Kidney (tissue), 11 donors: ENCODE data around the gene TYW1B. TPM values are rescaled to one million over a fixed set of nuclear protein-coding genes. Genes with fewer than 3 reads are reported as not detected.
A peak's percentile ranks its signal among the peaks of the same experiment; 100 is the strongest.
"Not testable (repeated sequence)": the region's sequence is repeated elsewhere in the genome, so short reads cannot be mapped to it uniquely, and the experiment has no call there.

Source experiments
- DNase-seq, 5 donors: peaks; one replicate each; pipeline ENCODE4 v3.0.0-alpha.2; 2013 to 2020
- FAIRE-seq: peaks from 2 replicates; lab custom pipeline; 2012; peaks lifted over from hg19 to GRCh38; lab: Jason Lieb, UNC
- H3K27ac ChIP-seq, 2 donors: one replicate each; pipeline ENCODE4 v1.7.0; 2013; ENCODE audit warnings: low read depth in 2 of 2, low read length in 2 of 2, inconsistent platforms in 1 of 2
- H3K27me3 ChIP-seq: one replicate; pipeline ENCODE4 v1.7.1; 2013; ENCODE audit warnings: low read length, inconsistent platforms; ENCODE audit not compliant: control insufficient read depth, insufficient read depth
- H3K36me3 ChIP-seq, 3 donors: one replicate each; pipeline versions ENCODE4 v1.7.0 to v1.7.1; 2013; ENCODE audit warnings: low read length in 3 of 3, control low read depth in 1 of 3, inconsistent platforms in 1 of 3; ENCODE audit not compliant: insufficient read depth in 3 of 3, control insufficient read depth in 2 of 3
- H3K4me1 ChIP-seq, 3 donors: one replicate each; pipeline versions ENCODE4 v1.7.0 to v1.7.1; 2013; ENCODE audit warnings: low read length in 3 of 3, inconsistent platforms in 1 of 3, low read depth in 1 of 3; ENCODE audit not compliant: control insufficient read depth in 2 of 3, insufficient read depth in 2 of 3
- H3K4me3 ChIP-seq, 3 donors: one replicate each; pipeline versions ENCODE4 v1.7.0 to v1.8.1; 2013; ENCODE audit warnings: low read length in 3 of 3, control low read depth in 1 of 3, inconsistent platforms in 1 of 3
- H3K9ac ChIP-seq, 3 donors: one replicate each; pipeline versions ENCODE4 v1.7.0 to v1.7.1; 2013; ENCODE audit warnings: low read length in 3 of 3, control low read depth in 1 of 3, inconsistent platforms in 1 of 3
- H3K9me3 ChIP-seq, 3 donors: one replicate each; pipeline versions ENCODE4 v1.7.0 to v1.7.1; 2013; ENCODE audit warnings: low read length in 3 of 3, control low read depth in 1 of 3, inconsistent platforms in 1 of 3; ENCODE audit not compliant: control insufficient read depth in 2 of 3, insufficient read depth in 1 of 3
- intact Hi-C: fragments of 100-400 bp; cut with DNase I; formaldehyde crosslinking; loops from one replicate; pipeline ENCODE4 v1.11.1; 2022
- polyA plus RNA-seq: library from polyadenylated mRNA; stranded (reverse); fragments of 350-450 nt; fragmentation: Illumina TruSeq; extraction: RNeasy Lipid Tissue Mini Kit (QIAGEN cat#74804); gene quantifications from one replicate; pipeline ENCODE4 v1.2.3, GENCODE V29; 2014; ENCODE audit warnings: low read depth, low replicate concordance; ENCODE audit not compliant: insufficient read depth
- total RNA-seq: library from RNA; stranded (reverse); fragmentation: NEBNext Ultra II Directional; extraction: Animal tissue kit (Norgen Biotek cat#: 25700); gene quantifications from one replicate; pipeline ENCODE4 v1.2.1, GENCODE V29; 2021
- donor health status: control.
- donor health status: control.
- donor health status: DM: yes; HTN: yes; CAD: no.
- donor health status: Normal renal cell carcinoma (clear cell type).

Gene TYW1B
- total and polyA plus RNA-seq, 2 donors from 2014 or later = 2.9 to 3.2 TPM

DNA sequence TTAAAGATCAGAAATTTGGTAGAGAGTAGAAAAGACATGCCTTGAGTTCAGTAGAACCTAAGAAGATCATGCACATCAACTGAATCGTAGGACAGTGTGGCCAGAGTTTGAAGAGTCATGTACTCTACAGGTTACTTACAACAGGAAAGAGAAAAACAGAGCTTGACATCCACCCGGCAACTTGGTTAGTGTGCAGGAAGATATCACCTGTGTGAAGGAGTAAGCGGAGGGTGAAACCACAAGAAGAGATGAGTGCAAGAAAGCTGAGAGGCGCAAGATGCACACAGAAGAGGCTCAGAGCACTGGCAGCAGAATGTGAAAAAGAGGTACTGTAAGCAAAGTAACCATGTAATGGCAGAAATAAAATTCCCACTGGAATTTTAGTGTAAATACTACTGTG is 179.4 kb downstream of the TYW1B start:
- intact Hi-C loops, DNase-seq, H3K9me3 ChIP-seq, H3K27ac ChIP-seq, H3K36me3 ChIP-seq, H3K4me3 ChIP-seq, FAIRE-seq, H3K9ac ChIP-seq, H3K27me3 ChIP-seq, H3K4me1 ChIP-seq: not testable (repeated sequence)

DNA sequence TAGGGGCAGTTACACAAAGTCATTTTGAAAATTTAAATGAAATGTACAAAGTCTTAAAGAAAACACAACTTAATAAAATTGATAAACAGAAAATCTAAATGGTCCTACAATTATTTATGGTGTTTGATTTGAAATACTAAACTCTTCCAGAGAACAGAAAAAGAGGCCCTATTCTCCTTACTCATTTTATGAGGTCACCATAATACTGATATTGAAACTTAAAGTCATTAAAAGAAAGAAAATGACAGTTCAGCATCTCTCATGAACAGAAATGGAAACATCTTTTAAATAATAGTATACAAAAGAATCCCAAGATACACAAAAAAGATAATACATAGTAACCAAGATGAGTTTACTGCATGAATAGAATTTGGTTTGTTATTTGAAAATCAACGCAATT is 184.3 kb downstream of the TYW1B start:
- H3K27me3 ChIP-seq, H3K27ac ChIP-seq, H3K9ac ChIP-seq, H3K4me3 ChIP-seq, H3K4me1 ChIP-seq, intact Hi-C loops, H3K36me3 ChIP-seq, H3K9me3 ChIP-seq, DNase-seq: not testable (repeated sequence)
- peak; percentile 35 for FAIRE-seq

DNA sequence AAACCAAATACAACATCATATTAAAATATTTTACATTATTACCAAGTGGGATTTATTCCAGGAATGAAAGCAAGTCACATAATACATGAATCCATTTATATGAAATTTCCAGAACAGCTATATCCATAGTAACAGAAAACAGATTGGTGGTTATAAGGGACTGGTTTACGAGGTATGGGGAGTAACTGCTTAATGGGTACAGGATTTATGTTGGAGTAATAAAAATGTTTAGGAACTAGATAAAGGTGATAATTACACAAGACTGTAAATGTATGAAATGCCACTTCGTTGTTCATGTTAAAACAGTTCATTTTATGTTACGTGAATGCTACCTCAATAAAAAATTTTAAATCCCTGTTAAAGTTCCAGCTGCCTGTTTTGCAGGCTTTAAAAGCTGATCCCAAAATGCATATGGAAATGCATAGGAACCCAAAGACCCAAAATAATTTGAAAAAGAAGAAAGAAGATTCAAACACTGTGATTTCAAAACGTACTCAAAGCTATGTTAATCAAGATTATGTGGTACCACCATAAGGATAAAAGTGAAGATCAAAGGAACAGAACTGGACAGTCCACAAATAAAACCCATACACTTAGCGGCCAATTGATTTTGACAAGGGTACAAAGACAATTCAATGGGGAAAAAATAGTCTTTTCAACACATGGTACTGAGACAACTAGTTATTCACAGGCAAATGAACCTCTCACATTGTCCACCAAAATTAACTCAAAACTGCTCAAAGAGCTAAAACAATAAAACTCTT is 186.3 kb downstream of the TYW1B start:
- H3K9ac ChIP-seq, DNase-seq, H3K9me3 ChIP-seq, H3K36me3 ChIP-seq, H3K4me3 ChIP-seq, FAIRE-seq, H3K27ac ChIP-seq, intact Hi-C loops, H3K27me3 ChIP-seq, H3K4me1 ChIP-seq: not testable (repeated sequence)

DNA sequence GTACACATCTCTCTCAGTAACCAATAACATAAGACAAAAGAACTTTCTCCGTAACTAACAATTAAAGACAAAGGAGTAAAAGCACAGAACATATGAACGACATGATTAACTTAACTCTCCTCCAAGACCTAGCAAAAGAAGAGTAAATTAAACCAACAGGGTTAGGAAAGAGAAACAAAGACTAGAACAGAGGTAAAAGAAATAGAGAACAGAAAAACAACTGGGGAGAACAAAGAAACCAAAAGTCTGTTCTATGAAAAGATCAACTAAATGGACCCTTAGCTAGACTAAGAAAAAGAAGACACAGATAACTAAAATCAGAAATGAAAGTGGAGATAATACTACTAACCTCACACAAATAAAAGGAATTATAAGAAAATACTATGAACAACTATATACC is 187.3 kb downstream of the TYW1B start:
- H3K9me3 ChIP-seq, H3K27me3 ChIP-seq, H3K4me1 ChIP-seq, H3K36me3 ChIP-seq, H3K9ac ChIP-seq, DNase-seq, H3K27ac ChIP-seq, H3K4me3 ChIP-seq, intact Hi-C loops: not testable (repeated sequence)
- peak; percentile 38 for FAIRE-seq

DNA sequence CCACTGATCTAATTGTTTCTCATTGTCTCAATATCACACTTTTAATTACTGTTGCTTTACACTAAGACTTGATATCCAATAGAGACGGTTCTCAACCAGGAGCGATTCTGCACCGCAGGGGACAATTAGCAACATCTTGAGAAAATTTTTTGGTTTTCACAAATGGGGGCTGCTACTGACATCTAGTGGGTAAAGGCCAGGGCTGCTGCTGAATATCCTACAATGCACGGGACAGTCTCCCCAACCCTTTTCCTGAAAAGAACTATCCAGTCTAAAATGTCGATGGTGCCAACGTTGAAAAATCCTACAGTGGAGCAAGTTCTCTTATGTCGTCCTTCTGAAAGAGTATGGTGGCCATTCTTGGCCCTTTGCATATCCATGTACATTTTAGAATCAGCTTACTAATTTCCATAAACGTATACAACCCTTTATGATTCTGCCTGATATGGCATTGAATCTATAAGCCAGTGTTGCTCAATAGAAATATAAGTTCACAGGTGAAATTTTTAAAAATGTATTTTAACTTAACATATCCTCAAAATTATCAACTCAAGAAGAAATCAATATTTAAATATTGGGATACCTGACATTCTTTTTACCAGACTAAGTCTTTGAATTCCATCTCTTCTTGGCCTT is 192.6 kb downstream of the TYW1B start:
- FAIRE-seq, H3K27me3 ChIP-seq, H3K27ac ChIP-seq, H3K9ac ChIP-seq, H3K4me3 ChIP-seq, intact Hi-C loops, H3K9me3 ChIP-seq, H3K4me1 ChIP-seq, DNase-seq, H3K36me3 ChIP-seq: not testable (repeated sequence)

DNA sequence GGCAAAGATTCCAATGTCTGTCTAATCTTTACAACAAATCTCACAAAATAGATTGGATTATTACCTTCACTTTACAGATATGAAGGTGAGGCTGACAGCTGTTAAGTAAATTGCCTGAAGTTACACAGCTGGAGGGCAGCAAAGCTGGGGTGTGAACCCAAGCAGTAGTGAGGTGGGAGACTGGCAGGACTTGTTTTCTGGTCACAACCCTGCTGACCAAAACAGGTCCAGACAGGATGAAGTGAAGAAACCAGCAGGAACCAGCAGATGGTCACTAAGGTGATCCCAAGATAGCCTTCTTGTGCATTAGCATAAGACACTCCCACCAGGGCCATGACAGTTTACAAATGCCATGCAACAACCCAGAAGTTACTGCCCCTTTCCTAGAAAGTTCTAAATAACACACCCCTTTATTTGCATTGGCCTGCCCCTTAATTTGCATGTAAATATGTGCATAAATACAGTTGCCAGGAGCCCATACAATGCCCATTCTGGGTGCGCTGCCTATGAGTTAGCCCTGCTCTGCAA is 195.2 kb downstream of the TYW1B start:
- H3K36me3 ChIP-seq, H3K9ac ChIP-seq, H3K4me1 ChIP-seq, H3K27ac ChIP-seq, H3K9me3 ChIP-seq, DNase-seq, FAIRE-seq, H3K27me3 ChIP-seq, H3K4me3 ChIP-seq, intact Hi-C loops: not testable (repeated sequence)

DNA sequence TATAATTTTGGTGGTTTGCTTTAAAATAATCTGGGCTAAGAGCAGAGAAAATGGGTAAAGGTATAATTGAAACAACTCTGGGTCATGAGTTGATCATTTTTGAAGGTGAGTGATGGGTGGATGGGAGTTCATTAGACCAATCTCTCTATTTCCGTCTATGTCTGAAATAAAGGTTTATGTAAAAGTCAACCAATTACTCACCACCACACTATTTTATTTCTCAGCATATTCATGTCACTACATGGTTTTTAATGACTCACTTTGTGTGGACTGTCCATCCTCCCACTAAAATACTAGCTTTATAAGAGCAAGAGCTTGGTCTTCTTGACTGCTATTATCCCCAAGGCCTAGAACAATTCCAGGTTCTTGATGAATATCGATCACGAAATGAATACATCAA is 199.6 kb downstream of the TYW1B start:
- H3K27ac ChIP-seq, H3K9me3 ChIP-seq, H3K4me1 ChIP-seq, H3K27me3 ChIP-seq, H3K36me3 ChIP-seq, H3K9ac ChIP-seq, FAIRE-seq, intact Hi-C loops, DNase-seq, H3K4me3 ChIP-seq: not testable (repeated sequence)

DNA sequence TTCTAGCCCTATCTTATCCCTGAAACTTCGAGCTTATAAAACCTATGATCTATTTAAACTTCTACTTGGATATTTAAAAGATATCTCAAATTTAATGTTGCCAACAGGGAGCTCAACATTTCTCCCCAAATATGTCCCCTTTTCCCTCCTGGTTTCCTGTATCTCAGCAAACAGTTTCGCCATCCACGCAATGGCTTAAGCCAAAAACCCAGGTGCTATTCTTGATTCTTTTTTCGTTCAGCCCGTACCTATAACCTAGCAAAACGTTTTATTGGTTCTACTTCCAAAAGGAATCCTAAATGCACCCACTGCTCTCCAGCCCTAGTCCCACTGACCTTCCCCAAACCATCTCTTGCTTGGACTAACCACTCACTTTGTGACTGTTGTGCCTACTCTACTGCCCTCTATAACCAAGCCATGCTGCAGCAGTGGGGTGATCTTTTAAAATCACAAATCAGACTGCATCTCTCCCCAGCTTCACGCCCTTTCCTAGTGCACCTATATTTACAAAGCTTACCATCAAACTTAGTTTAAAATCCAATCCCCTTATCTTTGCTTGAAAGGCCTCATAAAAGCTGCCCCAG is 201.5 kb downstream of the TYW1B start:
- H3K27ac ChIP-seq, H3K27me3 ChIP-seq, DNase-seq, H3K9me3 ChIP-seq, H3K36me3 ChIP-seq, FAIRE-seq, H3K4me3 ChIP-seq, H3K9ac ChIP-seq, H3K4me1 ChIP-seq, intact Hi-C loops: not testable (repeated sequence)
